Activated B cell treated with CpG ODN at 0.5 μM for 24 hours (primary cell): Measurements from ENCODE around the gene ZGPAT. TPM values are rescaled to one million over a fixed set of nuclear protein-coding genes. Genes with fewer than 3 reads are reported as not detected.

ENCODE experiments used
- ATAC-seq: fragments of 200-7000 bp; cut with Tn5 transposase; one replicate; pipeline ENCODE4 v1.10.0; 2021; ENCODE audit warnings: low read depth, mild to moderate bottlenecking, moderate library complexity
- CTCF ChIA-PET: fragments of 350-600 bp; sonication (Branson Sonifier 250); formaldehyde crosslinking; loops from one replicate; lab custom pipeline; 2021; ENCODE audit warnings: antibody characterized with exemption; lab: Charles Lee
- POLR2A ChIA-PET: fragments of 350-600 bp; sonication (Branson Sonifier 250); formaldehyde crosslinking; loops from one replicate; lab custom pipeline; 2021; ENCODE audit warnings: antibody characterized with exemption; lab: Charles Lee
- DNase-seq: peaks from one replicate; pipeline ENCODE4 v3.0.0; 2022
- H3K27ac Mint-ChIP-seq: one replicate; pipeline ENCODE4 v1.8.0; 2020; ENCODE audit warnings: mixed read lengths
- H3K27me3 Mint-ChIP-seq: one replicate; pipeline ENCODE4 v1.8.0; 2021; ENCODE audit warnings: mixed read lengths
- H3K36me3 Mint-ChIP-seq: one replicate; pipeline ENCODE4 v1.8.0; 2021; ENCODE audit warnings: low read depth, mixed read lengths
- H3K4me1 Mint-ChIP-seq: one replicate; pipeline ENCODE4 v1.8.0; 2021; ENCODE audit warnings: mixed read lengths
- H3K4me3 Mint-ChIP-seq: one replicate; pipeline ENCODE4 v1.8.0; 2020; ENCODE audit warnings: mild to moderate bottlenecking, mixed read lengths
- H3K9me3 Mint-ChIP-seq: one replicate; pipeline ENCODE4 v1.8.0; 2020; ENCODE audit warnings: mixed read lengths
- intact Hi-C: fragments of 100-400 bp; cut with micrococcal nuclease; formaldehyde crosslinking; loops from one replicate; pipeline ENCODE4 v1.15.1; 2024
- total RNA-seq: library from RNA; stranded (reverse); gene quantifications from 2 replicates; pipeline ENCODE4 v1.2.3, GENCODE V29; 2022
- TF ChIP-seq, protein P1 (sequence below): fragments of 200-600 bp; IDR thresholded peaks from one replicate; pipeline ENCODE4 v1.8.0; 2022; ENCODE audit warnings: antibody characterized with exemption, mild to moderate bottlenecking

ZGPAT gene
- total RNA-seq, 1 donor from 2014 or later: 44.0 TPM

DNA sequence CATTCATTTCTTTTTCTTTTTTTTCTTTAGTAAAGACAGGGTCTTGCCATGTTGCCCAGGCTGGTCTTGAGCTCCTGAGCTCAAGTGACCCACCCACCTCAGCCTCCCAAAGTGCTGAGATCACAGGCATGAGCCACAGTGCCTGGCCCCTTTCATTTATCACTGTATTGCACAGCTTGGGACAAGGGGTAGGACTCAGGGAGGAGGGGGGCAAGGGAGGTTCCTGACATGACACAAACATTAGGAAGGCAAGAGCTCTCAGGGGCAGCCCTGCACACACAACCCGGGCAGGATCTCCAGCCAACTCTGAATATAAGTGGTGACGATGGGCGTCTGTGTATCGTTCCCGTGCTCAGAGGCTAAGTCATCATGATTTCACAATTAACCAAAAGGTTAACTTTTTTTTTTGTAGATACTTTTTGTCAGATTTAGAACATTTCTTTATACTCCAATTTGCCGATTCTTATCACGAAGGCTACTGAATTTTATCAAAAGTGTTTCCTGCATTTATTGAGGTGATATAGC is 51.6 kb downstream of the ZGPAT start:
- TF ChIP-seq, protein P1, sequence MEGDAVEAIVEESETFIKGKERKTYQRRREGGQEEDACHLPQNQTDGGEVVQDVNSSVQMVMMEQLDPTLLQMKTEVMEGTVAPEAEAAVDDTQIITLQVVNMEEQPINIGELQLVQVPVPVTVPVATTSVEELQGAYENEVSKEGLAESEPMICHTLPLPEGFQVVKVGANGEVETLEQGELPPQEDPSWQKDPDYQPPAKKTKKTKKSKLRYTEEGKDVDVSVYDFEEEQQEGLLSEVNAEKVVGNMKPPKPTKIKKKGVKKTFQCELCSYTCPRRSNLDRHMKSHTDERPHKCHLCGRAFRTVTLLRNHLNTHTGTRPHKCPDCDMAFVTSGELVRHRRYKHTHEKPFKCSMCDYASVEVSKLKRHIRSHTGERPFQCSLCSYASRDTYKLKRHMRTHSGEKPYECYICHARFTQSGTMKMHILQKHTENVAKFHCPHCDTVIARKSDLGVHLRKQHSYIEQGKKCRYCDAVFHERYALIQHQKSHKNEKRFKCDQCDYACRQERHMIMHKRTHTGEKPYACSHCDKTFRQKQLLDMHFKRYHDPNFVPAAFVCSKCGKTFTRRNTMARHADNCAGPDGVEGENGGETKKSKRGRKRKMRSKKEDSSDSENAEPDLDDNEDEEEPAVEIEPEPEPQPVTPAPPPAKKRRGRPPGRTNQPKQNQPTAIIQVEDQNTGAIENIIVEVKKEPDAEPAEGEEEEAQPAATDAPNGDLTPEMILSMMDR: no peak

DNA sequence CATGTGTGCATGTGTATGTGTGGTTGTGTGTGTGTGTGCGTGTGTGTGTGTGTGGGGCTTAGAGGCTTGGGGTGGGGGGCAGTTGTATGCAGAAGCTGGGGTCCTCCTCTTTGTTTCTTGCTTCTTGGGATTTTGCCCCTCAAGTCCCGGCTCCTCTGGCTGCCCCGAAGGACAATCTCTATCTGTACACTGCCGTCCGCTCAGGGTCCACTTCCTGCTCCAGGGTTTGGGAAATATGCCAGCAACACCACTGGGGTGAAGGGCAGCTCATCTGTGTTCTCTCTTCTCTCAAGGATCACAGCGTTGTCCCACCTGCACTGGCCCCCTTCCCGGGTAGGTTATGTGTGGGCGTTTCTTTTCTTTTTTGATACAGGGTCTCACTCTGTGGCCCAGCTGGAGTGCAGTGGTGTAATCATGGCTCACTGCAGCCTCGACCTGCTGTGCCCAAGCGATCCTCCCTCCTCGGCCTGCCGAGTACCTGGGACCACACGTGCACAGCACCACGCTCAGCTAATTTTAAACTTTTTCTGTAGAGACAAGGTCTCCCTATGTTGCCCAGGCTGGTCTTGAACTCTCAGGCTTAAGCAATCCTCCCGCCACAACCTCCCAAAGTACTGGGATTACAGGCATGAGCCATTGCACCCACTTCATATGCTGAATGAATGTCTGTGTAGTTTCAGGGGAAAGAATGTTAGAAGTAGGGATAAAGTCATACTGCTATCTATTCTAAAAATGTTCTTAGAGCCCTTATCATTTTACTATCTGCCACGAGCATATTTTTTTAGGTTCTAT is 57.4 kb downstream of the ZGPAT start:
- no peak overlapping the region for H3K4me3 Mint-ChIP-seq
- H3K4me1 Mint-ChIP-seq: no peaks in the 10 kb centered on the region
- ChIA-PET POLR2A (no interaction called here), CTCF (no interaction called here)
- DNase-seq: no peak
- no peaks in the 10 kb centered on the region for H3K9me3 Mint-ChIP-seq
- no peaks in the 10 kb centered on the region for H3K27me3 Mint-ChIP-seq
- ATAC-seq: no peak
- TF ChIP-seq, protein P1: no peak
- no peaks in the 10 kb centered on the region for H3K36me3 Mint-ChIP-seq
- no peak overlapping the region for H3K27ac Mint-ChIP-seq
- intact Hi-C loops: no loop called here

More for the DNA sequence above, 51.6 kb downstream of the ZGPAT start:
- Mint-ChIP-seq H3K27me3 (peaks cover 4% of the 10 kb centered on the region), H3K36me3 (no peaks in the 10 kb centered on the region), H3K4me3 (no peak overlapping the region), H3K4me1 (no peaks in the 10 kb centered on the region), H3K9me3 (no peaks in the 10 kb centered on the region), H3K27ac (no peak overlapping the region)
- DNase-seq (no peak), ATAC-seq (no peak)
- ChIA-PET POLR2A (no interaction called here), CTCF (interaction anchor here (0.6 to 1.9 kb wide), 2 partner anchors 26 to 118 kb away, joined by 4 read pairs; no protein-coding TSS in a partner anchor)
- intact Hi-C loops: no loop called here

DNA sequence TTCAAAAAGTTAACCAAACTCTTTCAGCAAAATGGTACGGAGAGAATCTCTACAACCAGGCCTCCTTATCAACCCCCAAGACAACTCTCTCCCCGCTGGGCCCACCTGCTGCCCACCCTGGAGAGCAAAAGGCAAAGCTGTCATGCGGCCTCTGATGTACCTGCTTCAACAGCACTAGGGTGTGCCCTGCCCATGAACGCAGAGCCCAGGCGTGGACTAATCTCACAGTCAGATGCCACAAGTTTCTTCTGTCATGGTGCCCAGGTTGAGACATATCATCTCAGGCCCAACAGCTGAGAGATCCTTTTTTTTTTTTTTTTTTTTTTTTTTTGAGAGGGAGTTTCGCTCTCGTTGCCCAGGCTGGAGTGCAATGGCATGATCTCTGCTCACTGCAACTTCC is 58.1 kb downstream of the ZGPAT start:
- Mint-ChIP-seq H3K9me3 (no peaks in the 10 kb centered on the region), H3K27ac (no peak overlapping the region), H3K4me3 (no peak overlapping the region), H3K36me3 (no peaks in the 10 kb centered on the region), H3K27me3 (no peaks in the 10 kb centered on the region), H3K4me1 (no peaks in the 10 kb centered on the region)
- intact Hi-C loops: no loop called here
- ChIA-PET POLR2A (no interaction called here), CTCF (no interaction called here)
- ATAC-seq (no peak), DNase-seq (no peak)
- TF ChIP-seq, protein P1: no peak

DNA sequence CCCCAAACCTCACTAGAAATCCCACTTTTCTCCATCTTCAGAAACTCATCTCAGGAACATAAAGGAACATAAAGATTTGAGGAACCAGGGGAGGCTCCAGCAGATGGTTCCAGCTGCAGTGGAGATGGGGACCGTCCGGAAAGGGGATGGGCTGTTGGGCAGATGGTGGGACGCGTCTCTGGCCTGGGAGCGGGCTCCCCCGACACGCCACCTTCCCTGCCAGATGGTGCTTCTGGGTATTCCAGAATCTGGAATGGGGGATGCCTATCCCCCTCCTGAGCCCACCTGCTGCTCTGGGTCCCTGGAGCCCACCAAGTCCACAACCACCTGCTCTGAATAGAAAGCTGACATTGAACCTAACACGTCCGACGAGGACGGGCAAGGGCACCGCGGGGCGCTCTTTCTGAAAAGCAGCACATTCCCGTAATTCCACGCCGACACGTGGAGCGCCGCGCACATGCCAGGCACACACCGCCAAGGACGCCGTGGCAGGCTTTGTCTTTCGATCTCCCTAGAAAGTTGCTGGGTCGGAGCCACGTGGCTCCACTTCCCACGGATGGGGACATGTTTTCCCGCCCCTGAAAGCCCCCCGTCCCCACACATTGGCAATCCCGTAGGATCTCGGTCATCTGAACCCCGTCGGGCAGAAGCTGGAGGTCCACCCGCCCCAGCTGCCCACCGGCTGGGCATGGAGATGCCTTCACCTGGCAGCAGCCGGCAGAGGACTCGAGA is 59.0 kb downstream of the ZGPAT start:
- TF ChIP-seq, protein P1: no peak
- ChIA-PET CTCF (no interaction called here), POLR2A (no interaction called here)
- intact Hi-C loops: no loop called here
- Mint-ChIP-seq H3K4me1 (no peaks in the 10 kb centered on the region), H3K4me3 (no peak overlapping the region), H3K9me3 (no peaks in the 10 kb centered on the region), H3K27ac (no peak overlapping the region), H3K36me3 (no peaks in the 10 kb centered on the region), H3K27me3 (no peaks in the 10 kb centered on the region)
- DNase-seq (no peak), ATAC-seq (no peak)

DNA sequence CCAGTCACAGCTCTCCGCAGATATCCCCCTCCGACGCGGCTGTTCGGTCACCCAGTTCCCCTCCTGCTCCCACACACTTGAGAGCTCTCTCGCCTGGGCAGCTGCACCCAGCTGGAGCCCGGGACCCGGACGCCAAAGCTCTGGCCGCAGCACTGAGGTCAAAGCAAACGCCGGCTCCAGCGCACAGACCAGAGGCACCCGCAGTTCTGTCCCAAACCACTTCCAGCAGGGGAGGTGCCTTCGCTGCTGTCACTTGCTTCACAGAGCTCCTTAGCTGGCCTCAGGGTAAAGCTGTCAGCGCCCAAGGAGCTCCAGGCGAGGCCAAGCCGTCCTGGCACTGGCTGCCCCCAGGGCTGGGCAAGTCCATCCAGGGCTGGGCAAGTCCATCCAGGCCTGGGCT is 59.6 kb downstream of the ZGPAT start:
- Mint-ChIP-seq H3K36me3 (no peaks in the 10 kb centered on the region), H3K27me3 (no peaks in the 10 kb centered on the region), H3K27ac (no peak overlapping the region), H3K9me3 (no peaks in the 10 kb centered on the region), H3K4me3 (no peak overlapping the region), H3K4me1 (no peaks in the 10 kb centered on the region)
- CTCF ChIA-PET: no interaction called here
- DNase-seq: no peak
- intact Hi-C loops: no loop called here
- POLR2A ChIA-PET: no interaction called here
- ATAC-seq: no peak
- TF ChIP-seq, protein P1: no peak
